NCI-H146 (cell line): ENCODE data around the gene ACHE.
"Not testable (repeated sequence)": the region's sequence is repeated elsewhere in the genome, so short reads cannot be mapped to it uniquely, and the experiment has no call there.

Experiments
- DNase-seq: peaks from one replicate; lab custom pipeline; 2025; lab: John Stamatoyannopoulos, UW

The ACHE gene

GRCh38 chr7:100895701-100895955 is at the start of gene ACHE:
Gene ACHE, minus strand, starts transcription at chr7:100895888. Its CDS starts 1,656 bp downstream, at chr7:100894232.
- DNase-seq = no peak

- no peak for DNase-seq
These were observed 48.5 kb upstream of the ACHE start for GRCh38 chr7:100944138-100944537.

GRCh38 chr7:100943693-100944092 is 48.0 kb upstream of the ACHE start:
- DNase-seq = peak; percentile 6

- no peak for DNase-seq
These were observed 46.5 kb upstream of the ACHE start for GRCh38 chr7:100942045-100942774.

- not testable (repeated sequence) for DNase-seq
These were observed 40.5 kb upstream of the ACHE start for GRCh38 chr7:100936167-100936566.

- not testable (repeated sequence) for DNase-seq
These were observed 39.7 kb upstream of the ACHE start for GRCh38 chr7:100935381-100935780.

- no peak for DNase-seq
These were observed 38.0 kb upstream of the ACHE start for GRCh38 chr7:100933734-100934133.

GRCh38 chr7:100929808-100930174 is 34.1 kb upstream of the ACHE start:
- no peak for DNase-seq

GRCh38 chr7:100923616-100924015 is 27.9 kb upstream of the ACHE start:
- not testable (repeated sequence) for DNase-seq

GRCh38 chr7:100921039-100921438 is 25.4 kb upstream of the ACHE start:
- DNase-seq = no peak

- not testable (repeated sequence) for DNase-seq
These were observed 24.2 kb upstream of the ACHE start for GRCh38 chr7:100919779-100920437.

- not testable (repeated sequence) for DNase-seq
These were observed 23.6 kb upstream of the ACHE start for GRCh38 chr7:100919335-100919734.

GRCh38 chr7:100914879-100915447 is 19.3 kb upstream of the ACHE start:
- DNase-seq = no peak

GRCh38 chr7:100914208-100914878 is 18.7 kb upstream of the ACHE start:
- no peak for DNase-seq

GRCh38 chr7:100911484-100911883 is 15.8 kb upstream of the ACHE start:
- DNase-seq = no peak

GRCh38 chr7:100910443-100910842 is 14.8 kb upstream of the ACHE start:
- not testable (repeated sequence) for DNase-seq

- DNase-seq = no peak
These were observed 12.8 kb upstream of the ACHE start for GRCh38 chr7:100908512-100908911.

- no peak for DNase-seq
These were observed 7.0 kb upstream of the ACHE start for GRCh38 chr7:100902638-100903037.

GRCh38 chr7:100901921-100902332 is 6.2 kb upstream of the ACHE start:
- DNase-seq = no peak

- no peak for DNase-seq
These were observed 5.3 kb upstream of the ACHE start for GRCh38 chr7:100900978-100901377.

- DNase-seq = no peak
These were observed 3.7 kb upstream of the ACHE start for GRCh38 chr7:100899432-100899831.

- no peak for DNase-seq
These were observed 2.2 kb upstream of the ACHE start for GRCh38 chr7:100897772-100898454.
